ENCODE measurements around the gene TNFRSF21.

The TNFRSF21 gene

DNA sequence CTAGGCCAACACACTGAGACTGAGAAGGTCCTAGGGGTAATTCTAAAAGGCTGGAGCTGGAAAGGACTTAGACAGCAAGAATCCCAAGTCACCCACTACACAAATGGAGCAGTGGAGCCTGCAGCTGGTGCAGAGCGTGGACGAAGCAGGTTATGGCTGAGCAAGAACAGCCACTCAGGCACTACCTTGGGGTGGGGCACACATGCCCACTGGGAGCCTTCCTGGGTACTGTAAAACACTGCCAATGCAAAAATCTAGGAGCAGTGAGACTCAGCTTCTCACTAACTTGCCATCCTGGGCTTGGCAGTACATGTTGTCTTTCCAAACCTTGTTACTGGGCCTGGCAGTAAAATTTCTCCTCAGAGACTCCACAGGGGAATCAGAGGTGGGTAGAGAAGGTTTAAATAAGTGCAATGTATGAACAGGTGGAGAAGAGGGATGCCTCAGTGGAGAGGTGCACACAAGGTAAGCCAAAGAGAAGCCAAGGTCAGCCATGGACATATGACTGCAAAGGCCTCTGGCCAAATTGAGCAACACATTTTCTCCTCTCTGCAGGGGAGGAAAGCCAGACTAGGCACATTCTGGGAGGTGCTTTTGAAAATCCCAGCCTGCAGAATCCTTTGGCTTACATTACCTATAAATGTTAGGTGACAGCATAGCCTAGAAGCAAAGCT is 105.6 kb downstream of the TNFRSF21 start:
- no peak for DNase-seq

DNA sequence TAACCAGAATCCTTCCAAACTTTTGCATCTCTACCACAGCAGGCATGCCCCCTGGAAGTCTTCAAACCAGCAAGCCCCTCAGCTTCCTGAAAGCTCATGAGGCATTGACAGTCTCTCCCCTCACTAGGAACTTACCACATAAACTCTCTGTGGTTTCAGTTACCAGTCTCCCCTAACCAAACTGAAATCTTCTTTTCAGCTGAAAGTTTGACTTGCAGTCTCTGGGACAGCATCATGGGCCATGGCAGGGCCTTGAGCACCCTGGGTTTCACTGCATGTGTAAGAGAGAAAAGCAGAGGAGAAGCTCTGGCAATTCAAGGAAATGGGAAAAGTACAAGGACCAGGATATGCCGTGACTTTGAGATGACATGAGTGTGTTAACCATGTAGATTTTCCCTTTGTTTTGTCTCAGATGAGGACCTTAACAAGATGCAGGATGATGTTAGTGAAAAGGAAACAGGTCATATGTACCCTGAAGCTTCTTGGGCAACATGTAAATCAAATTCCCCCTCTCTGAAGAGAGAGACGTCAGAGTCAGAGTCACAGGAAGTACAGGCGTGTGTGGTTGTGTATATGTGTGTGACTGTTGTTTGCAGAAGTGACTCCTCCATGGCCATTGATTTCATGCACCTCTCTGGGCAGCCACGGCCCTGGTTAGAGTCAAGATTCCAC is 106.3 kb downstream of the TNFRSF21 start:
- DNase-seq = no peak

DNA sequence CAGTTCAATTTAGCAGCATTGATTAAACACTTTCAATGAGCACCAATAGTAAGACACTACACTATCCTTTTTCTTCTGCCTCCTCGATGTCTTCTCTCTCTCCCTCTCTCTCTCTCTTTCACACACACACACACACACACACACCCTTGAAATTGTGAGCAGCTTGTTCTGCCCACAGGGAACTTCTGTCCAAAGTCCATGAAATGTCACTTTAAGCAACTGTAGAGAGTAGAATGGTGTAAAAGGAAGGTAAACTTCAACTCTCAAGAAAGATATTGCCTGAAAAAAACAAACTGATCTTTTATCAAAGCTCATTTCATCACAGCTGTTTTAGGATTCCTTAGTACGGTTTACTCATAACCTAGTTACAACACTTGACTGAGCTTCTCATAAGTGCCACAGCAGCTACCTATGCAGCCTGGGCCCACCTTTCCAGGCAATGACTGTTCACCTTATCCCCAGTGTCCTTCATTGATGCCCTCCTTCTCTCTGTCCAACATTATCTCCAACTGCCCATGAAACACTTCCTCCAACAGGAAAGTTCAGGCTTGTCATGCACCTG is 107.0 kb downstream of the TNFRSF21 start:
- no peak for DNase-seq

DNA sequence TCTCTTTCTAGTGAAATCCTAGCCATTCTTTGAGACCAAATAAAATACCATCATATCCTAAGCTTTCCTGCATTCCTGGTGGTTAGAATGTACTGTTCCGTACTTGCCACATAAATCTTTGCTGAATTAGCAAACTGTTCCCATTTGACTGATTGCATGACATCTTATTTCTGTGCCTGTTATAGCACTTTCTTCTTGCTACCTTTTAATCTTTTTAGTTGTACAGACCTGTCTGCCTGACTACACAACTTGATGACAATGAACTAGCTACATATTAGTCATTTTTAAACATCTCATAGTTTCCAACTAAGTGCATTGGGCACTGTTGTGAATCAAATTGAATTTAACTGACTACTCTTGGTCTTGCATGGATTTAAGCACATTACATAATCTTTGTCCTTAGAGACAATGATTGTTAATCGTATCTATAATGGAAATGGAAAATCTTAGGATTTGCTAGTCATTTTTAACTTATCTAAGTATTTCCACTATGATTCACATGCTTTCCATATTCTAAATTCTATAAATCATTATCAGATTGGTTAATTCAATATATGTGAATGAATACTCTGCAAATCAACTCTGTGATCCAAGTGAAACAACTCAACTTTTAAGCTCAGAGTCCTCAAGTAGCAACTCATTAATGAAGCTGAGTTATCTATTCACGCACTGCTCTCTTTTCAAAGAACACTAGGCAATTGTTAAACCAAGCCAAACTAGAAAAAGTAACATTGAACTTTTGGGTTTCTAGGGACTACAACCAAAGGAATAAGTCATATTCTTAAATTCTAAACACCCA is 109.0 kb downstream of the TNFRSF21 start:
- DNase-seq = no peak

DNA sequence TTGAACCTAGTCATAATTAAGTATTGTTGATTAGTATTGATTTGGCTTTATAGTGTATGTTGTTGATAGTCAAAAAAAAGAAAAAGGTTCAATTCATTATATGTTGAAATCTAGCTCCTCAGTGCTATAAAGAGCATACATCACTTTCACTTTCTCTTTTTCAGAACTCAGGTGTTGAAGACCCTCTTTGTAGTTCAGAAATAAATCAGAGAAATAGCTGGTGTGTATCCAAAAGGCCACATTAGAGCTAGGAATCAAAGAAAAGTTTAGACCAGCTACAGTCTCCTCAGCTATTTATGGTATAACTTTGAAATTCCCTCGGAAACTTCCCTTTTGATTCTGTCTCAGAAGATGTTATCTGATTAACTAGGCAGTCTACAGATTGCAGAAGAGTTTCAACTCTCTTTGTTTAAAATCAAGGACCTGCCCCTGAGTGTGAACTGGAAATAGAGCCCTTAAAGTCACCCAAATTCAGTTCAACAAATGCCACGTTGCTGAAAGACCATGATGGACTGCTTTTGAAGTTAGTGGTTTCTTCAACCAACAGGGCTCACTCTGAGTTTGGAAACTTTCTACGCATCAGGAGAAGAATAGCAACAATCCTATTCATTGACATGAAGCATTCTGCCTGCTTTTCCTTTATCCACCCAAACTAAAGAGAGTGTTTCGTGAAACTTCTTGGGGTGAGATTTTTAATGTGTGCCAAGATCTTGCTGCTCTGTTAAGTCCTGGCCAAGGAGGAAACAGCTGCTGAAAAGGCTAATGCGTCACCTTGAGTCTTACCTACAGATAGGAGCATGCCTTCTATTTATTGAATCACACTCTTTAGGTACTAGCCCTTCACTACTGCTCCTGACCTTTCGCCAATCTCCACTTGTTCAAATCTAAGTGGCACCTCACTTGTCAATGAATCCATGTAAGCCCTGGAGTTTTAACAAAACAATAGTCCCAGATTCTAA is 111.7 kb downstream of the TNFRSF21 start:
- no peak for DNase-seq

DNA sequence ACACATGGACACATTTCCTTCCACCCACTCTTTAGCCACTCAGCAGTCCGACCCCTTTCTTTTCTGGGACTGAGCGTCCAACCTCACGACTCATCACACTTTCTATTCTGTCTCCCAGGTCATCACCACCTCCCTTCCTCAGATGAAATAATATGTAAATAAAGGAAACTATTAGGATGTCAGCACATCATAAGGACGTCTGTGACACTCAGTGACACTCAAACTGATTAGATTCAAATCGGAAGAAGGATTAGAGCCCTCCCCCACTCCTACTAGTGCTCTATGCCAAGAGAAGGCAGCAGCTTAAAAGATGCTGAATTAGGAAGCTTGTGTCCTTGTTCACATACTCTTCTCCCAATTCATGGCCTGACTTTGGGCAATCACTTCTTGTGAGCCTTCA is 113.6 kb downstream of the TNFRSF21 start:
- DNase-seq = no peak

DNA sequence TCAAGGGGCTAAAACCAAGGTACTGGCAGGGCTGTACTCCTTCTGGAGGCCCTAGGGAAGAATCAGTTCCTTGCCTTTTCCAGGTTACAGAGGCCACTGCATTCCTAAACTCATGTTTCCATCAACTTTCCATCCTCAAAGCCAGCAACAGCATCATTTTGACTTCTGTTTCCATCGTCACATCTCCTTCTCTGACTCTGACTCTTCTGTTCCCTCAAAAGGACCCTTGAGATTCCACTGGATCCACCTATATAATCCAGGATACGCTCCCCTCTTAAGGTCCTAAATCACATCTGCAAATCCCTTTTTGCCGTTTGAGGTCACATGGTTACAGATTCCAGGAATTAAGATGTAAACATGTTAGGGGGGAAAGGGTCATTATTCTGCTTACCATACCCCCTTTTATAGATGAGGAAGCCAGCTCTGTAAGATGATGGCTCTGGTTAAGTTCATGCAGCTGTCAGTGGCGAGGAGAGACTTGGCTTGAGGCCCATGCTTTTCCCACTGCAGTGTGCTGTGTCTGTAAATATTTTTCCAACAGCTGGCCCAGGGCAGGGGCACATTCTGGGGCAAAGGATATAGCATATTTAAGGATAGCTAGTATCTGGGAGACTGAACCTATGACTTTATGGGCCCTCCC is 114.6 kb downstream of the TNFRSF21 start:
- peak; percentile 84 for DNase-seq

DNA sequence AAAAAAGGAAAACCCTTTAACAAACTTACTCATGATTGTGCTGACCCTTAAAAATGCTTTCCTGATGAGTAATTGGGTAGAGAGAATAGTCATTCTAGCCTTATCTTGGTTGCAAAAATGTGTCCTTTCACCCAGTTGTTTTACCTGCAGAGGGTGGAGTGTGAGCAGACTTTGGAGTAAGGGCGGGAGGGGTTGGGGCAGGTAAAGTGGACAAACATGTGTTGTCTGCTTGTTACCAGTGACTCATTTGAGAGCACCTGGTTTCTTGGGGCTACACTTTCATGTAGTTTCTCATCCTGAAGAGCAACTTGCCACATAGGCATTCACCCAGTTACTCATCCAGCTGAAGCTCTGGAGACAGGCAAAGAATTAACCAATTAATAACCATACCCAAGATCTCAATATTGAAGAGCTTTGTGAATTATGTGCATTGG is 121.1 kb downstream of the TNFRSF21 start:
- DNase-seq = no peak

DNA sequence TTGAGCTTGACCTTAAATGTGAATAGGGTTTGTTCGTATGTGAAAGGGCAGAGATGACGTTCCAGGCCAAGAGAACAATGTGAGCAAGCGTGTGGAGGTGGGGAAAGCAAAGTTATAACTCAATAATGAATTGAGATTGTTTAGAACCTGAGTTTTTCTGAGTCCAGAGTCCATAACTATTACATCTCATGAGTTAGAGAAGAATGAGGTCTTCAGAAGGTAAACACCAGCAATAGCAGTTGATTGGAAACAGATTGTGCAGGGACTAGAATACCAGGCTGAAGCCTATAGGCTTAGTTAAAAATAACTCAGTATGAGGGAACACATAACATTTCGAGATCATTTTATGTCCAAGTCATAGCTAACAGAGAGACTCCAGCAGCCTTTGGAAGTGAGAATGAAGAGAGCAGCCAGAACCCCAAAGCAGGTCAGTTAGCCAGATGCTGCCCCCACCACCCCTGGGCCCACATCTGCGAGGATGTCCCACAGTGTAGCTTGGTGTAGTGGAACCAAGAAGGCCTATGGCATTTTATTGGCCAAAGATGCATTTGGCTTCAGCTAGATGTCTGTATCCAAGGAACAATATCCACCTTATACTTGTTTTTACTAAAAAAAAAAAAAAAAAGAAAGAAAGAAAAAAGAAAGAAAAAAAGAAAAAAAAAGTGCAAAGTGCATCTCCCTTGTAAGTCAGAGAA is 121.7 kb downstream of the TNFRSF21 start:
- DNase-seq = no peak

DNA sequence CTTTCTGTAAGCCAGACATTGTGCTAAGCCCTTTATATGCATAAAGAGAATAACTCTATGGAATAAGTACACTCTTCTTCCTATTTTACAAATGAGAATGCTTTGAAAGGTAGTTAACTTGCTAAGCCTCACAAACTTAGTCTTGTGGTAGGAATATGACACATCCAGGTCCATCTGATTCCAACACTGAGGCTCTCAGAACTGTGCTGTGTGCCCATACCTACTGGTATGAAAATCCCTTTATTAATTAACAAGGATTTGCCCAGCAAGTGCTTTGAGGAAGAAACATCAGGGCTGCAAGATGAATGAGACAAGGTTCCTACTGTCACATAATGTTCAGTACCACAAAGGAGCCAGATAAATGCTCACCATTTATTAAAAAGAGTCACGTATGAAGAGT is 122.6 kb downstream of the TNFRSF21 start:
- no peak for DNase-seq

DNA sequence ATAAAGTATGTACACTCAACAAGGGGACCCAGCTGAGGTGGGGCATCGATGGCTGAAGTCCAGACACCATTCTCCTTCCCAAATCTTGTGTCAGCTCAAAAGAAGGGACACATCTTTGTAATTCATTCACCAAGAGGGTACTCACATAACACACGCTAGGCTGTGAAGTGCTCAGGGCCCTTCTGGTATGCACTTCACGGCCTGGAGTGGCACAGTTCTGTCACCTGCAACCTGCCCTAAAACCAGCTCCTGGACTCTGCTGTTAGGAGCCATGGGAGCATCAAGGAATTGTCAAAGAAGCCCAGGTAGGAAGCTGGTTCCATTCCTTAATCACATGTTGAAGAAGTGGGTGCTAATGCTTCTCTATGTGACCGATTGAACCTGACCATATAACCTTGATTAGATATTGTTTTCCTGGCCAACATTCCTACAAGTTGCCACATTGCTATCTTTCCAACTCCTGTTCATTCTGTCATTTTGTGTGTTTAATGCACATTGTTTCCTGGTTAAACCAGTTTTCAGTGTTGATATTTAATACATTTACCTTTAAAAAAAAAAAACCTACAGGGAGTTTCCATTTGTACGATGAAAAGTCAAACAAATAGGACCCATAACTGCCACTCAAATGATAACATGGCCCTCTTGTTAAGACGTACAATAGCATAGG is 127.3 kb downstream of the TNFRSF21 start:
- DNase-seq = no peak

DNA sequence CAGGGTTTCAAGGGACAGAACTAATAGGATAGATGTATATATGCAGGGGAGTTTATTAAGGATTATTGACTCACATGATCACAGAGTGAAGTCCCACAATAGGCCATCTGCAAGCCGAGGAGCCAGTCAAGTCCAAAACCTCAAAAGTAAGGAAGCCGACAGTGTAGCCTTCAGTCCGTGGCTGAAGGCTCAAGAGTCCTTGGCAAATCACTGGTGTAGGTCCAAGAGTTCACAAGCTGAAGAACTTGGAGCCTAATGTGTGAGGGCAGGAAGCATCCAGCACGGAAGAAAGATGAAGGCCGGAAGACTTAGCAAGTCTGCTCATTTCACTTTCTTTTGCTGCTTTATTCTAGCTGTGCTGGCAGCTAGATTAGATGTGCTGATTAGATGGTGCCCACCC is 128.0 kb downstream of the TNFRSF21 start:
- no peak for DNase-seq

All from right hindlimb (tissue), 1 donor.